ENCODE measurements around the gene NXN.

DNA sequence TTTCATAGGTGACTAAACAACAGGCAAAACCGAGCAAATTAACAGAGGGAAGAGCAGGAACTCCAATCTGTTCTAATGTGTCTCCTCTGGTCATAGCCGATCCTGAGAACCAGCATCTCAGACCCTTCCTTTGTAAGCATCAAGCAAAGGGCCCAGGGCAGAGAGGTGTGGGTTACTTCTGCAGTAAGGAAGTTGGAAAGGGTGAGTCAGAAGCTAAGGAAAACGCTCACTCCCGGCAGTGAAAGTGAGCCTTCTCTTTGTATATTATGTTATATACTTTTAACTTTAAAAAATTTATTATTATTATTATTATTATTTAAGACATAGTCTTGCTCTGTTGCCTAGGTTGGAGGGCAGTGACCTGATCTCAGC is 119.8 kb downstream of the NXN start:
- TF ChIP-seq CTCF (IDR thresholded peaks at IDR 0.05) (no peak), EZH2 (IDR thresholded peaks at IDR 0.05; ENCODE audit: borderline replicate concordance, insufficient read depth, low read depth, low read length, poor library complexity, severe bottlenecking) (no peak)

Data from B cell (primary cell).